Measurements from ENCODE around the gene ACSS2.

DNA sequence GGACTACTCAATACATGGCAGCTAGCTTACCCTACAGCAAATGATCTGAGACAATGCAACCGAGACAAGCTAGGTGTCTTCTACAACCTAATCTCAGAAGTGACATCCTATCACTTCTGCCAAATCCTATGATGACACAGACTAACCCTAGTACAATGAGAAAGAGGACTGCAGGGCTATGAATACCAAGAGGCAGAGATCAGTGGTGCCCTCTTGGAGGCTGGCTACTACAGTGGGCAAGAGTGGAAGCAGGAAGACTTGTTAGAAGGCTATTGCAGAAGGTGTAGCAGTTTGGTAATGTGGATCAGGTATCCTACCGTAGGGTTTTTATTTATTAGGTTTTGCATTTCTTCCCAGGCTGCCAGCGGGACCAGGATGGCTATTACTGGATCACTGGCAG, 48.9 kb downstream of the ACSS2 start:
- TF ChIP-seq, protein P1, sequence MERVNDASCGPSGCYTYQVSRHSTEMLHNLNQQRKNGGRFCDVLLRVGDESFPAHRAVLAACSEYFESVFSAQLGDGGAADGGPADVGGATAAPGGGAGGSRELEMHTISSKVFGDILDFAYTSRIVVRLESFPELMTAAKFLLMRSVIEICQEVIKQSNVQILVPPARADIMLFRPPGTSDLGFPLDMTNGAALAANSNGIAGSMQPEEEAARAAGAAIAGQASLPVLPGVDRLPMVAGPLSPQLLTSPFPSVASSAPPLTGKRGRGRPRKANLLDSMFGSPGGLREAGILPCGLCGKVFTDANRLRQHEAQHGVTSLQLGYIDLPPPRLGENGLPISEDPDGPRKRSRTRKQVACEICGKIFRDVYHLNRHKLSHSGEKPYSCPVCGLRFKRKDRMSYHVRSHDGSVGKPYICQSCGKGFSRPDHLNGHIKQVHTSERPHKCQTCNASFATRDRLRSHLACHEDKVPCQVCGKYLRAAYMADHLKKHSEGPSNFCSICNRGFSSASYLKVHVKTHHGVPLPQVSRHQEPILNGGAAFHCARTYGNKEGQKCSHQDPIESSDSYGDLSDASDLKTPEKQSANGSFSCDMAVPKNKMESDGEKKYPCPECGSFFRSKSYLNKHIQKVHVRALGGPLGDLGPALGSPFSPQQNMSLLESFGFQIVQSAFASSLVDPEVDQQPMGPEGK (CRISPR knock-in tag; IDR thresholded peaks at IDR 0.05; ENCODE audit: borderline replicate concordance), result no peak
- no peak for TF ChIP-seq ZNF565 (CRISPR knock-in tag; conservative IDR thresholded peaks at IDR 0.05; ENCODE audit: low read depth)
- TF ChIP-seq POU6F1 (CRISPR knock-in tag; IDR thresholded peaks at IDR 0.05; ENCODE audit: borderline replicate concordance, low read depth), result no peak
- no peak for TF ChIP-seq ZFP3 (CRISPR knock-in tag; IDR thresholded peaks at IDR 0.05)
- TF ChIP-seq OSR1 (CRISPR knock-in tag; IDR thresholded peaks at IDR 0.05), result no peak
- no peak for TF ChIP-seq ESRRG (CRISPR knock-in tag; IDR thresholded peaks at IDR 0.05)
- no peak for TF ChIP-seq GLIS3 (CRISPR knock-in tag; IDR thresholded peaks at IDR 0.05)
- no peak for TF ChIP-seq ARNTL (CRISPR knock-in tag; IDR thresholded peaks at IDR 0.05; ENCODE audit: borderline replicate concordance, low read depth)
- TF ChIP-seq TCF4 (CRISPR knock-in tag; IDR thresholded peaks at IDR 0.05; ENCODE audit: borderline replicate concordance), result no peak
- no peak for TF ChIP-seq ZNF70 (CRISPR knock-in tag; IDR thresholded peaks at IDR 0.05)
- no peak for TF ChIP-seq PPARA (CRISPR knock-in tag; IDR thresholded peaks at IDR 0.05; ENCODE audit: borderline replicate concordance)
- TF ChIP-seq SNAI2 (CRISPR knock-in tag; IDR thresholded peaks at IDR 0.05), result no peak
- TF ChIP-seq ZFP30 (CRISPR knock-in tag; IDR thresholded peaks at IDR 0.05), result no peak
- TF ChIP-seq, protein P2, sequence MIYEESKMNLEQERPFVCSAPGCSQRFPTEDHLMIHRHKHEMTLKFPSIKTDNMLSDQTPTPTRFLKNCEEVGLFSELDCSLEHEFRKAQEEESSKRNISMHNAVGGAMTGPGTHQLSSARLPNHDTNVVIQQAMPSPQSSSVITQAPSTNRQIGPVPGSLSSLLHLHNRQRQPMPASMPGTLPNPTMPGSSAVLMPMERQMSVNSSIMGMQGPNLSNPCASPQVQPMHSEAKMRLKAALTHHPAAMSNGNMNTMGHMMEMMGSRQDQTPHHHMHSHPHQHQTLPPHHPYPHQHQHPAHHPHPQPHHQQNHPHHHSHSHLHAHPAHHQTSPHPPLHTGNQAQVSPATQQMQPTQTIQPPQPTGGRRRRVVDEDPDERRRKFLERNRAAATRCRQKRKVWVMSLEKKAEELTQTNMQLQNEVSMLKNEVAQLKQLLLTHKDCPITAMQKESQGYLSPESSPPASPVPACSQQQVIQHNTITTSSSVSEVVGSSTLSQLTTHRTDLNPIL (CRISPR knock-in tag; IDR thresholded peaks at IDR 0.05; ENCODE audit: low read depth), result no peak

Measured in SK-N-SH treated with all-trans-retinoic acid at 6 μM for 48 hours (cell line).